OCI-M2 (cell line): ENCODE measurements around the gene RARRES2.

Experiments used
- DNase-seq: peaks from one replicate; lab custom pipeline; 2025; ENCODE audit not compliant: unreplicated experiment; lab: John Stamatoyannopoulos, UW

Gene RARRES2

DNA sequence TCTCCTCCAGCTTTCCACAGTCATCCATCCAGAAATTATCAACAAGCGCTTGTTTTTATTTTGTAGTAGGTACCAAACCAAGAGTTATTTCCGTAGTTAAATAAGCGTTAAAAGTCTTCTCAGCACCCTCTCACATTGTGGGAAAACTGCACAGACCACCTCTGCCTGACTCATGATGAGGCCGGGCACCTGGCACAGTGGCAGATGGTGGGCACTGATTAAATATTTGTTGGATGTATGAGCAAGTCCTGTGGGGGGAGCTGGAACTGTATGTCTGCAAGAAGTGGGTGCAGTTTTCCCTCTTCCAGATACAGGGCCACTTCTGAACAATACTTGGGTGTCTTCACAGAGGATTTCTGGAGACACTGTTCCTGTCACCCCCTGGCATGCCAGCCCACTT lies 21.9 kb upstream of the RARRES2 start:
- DNase-seq, result no peak

DNA sequence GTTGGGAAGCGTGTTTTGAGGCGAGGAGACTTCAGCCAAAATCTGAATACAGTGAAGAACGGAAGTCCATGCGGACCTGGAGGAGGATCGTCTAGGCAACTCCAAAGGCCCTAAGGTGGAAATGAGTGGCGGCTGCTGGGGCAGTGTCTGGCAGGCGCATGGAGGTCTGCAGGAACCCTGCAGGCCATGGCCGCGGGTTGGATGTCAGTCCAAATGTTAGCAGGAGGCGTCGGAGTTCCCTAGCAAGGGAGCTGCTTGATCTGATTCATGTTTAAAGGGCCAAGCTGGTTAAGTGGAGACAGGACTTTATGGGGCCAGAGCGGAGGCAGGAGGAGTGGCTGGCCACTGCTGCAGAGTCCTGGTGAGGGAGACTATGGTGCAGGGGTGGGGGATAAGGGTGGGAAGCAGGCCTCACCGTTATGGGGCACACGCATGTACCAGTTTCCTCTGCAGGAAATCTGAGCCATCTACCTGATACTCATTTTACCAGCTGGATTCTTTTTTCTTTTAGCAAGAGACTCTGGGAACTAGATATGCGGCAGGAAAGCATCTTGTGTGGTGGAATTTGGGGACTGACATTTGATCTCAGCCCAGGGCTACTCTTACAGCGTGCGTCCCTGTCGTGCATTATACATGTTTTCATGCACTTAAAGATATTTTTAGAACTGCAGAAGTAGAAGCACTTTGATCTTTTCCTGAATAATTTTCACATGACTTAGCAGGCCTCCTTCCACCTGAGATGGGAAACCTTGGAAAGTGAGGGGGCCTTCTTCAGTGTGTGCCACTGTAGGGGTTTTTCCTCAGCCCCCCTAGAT lies 20.6 kb upstream of the RARRES2 start:
- no peak for DNase-seq

- no peak for DNase-seq
Measured at GRCh38 chr7:150361402-150361801, 20.0 kb upstream of the RARRES2 start.

DNA sequence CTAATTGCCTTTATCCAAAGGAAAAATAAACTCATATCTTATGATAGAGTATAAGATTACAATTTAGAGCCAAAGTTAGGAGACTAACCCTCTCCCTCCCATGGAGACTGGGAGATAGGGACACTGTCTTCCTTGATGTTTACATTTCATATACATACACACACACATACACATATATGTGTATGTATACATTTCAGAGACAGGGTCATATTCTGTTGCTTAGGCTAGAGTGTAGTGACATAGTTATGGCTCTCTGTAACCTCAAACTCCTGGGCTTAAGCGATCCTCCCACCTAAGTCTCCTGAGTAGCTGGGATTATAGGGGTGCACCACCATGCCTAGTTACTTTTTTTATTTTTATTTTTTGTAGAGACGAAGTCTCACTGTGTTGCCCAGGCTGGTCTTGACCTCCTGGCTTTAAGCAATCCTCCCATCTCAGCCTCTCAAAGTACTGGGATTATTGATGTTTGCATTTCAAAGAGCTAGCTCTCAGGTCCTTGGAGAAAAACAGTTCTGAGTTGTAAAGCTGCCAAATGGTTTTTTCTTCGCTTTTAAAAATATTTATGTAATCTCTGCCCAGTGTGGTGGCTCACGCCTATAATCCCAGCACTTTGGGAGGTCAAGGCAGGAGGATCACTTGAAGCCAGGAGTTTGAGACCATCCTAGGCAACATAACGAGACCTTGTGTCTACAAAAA lies 19.1 kb upstream of the RARRES2 start:
- DNase-seq, result no peak

DNA sequence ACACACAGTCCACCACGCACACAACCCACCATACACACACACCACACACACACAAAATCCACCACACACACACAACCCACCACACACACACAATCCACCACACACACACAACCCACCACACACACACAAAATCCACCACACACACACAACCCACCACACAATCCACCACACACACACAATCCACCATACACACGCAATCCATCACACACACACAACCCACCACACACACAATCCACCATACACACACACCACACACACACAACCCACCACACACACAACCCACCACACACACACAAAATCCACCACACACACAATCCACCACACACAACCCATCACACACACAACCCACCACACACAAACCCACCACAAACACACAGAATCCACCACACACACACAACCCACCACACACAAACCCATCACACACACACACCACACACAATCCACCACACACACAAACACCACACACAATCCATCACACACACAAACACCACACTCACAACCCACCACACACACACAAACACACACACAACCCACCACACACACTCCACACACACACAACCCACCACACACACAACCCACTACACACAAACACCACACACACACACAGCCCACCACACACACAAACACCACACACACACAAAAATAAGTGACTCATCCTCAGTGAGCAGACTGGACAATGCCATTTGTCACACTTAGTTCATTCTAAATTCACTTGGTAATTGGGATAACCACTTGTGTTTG lies 18.4 kb upstream of the RARRES2 start:
- no peak for DNase-seq

- no peak for DNase-seq
Measured at GRCh38 chr7:150358988-150359621, 17.7 kb upstream of the RARRES2 start.

GRCh38 chr7:150358433-150358832 lies 17.0 kb upstream of the RARRES2 start:
- no peak for DNase-seq

GRCh38 chr7:150357771-150358427 lies 16.5 kb upstream of the RARRES2 start:
- DNase-seq, result no peak

DNA sequence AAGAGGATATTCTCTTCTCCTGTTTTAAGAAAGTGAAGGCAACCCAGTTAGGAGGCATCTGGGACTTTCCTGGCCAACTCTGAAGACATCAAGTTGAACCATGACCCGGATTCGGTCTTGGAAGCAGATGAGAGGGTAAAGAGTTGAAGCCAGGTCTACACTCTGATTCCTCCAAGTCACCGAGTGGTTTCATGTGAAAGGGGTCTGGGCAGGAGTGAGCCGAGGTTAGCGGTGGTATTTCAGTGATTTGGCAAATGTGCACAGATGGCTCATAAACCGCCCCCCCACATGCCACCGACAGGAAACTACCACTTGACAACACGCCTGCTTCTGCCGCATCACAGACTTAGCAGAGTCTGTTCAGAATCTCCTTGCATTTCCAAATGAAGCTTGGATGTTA lies 15.8 kb upstream of the RARRES2 start:
- no peak for DNase-seq

DNA sequence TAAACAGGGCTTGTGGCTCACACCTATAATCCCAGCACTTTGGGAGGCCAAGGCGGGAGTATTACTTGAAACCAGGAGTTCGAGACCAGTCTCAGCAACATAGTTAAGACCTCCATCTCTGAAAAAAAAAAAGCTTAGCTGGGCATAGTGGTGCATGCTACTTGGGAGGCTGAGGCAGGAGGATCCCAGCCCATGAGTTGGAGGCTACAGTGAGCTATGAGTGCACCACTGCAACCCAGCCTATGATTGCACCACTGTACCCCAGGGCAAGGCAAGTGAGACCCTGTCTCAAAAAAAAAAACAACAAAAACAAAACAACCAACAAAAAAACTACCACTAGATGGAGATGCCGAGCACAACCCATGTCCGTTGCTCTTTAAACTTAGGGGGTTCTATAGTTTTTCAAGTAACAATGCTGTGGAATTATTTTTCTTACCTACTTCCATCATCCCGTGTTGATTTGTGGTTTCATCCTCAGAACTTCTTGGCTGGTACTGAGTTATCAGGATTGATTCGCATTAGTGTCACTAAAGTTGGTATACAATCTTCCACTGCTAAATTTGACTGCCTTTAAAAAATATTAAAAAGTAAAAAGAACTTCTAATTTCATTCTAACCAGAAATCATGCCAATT lies 15.0 kb upstream of the RARRES2 start:
- peak; percentile 58 for DNase-seq

GRCh38 chr7:150355666-150356059 lies 14.2 kb upstream of the RARRES2 start:
- DNase-seq, result no peak

GRCh38 chr7:150351587-150352194 lies 10.3 kb upstream of the RARRES2 start:
- no peak for DNase-seq

DNA sequence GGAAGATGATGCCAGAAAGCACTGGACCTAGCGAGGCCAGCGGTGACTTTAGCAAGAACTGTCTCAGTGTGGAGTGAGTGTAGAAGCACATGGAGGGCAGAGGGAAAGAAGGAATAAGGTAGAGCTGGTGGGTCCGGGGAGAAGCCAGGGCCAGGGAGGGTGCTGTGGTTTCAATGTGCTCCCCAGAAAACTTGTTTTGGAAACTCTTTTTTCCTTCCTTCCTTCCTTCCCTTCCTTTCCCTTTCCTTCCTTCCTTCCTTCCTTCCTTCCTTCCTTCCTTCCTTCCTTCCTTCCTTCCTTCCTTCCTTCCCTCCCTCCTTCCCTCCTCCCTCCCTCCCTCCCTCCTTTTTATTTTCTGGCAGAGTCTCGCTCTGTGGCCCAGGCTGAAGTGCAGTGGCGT lies 5.5 kb upstream of the RARRES2 start:
- DNase-seq, result no peak

- DNase-seq, result no peak
Measured at GRCh38 chr7:150345012-150345411, 3.6 kb upstream of the RARRES2 start.

DNA sequence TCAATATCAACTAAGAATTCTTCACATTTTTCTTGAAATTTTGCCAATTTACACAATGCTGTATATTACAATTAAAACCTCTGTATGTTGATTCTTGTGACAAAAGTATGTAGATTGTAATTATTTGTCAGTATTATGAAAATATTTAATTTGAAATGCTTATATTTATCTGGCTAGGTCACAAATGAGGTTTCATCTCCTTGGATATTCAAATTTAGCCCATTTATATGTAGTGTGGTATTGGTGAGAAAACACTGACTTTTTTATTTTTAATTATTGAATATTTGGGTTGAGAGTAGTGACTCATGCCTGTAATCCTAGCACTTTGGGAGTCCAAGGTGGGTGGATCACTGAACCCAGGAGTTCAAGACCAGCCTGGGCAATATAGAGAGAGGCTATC lies 2.9 kb upstream of the RARRES2 start:
- DNase-seq, result no peak

- no peak for DNase-seq
Measured at GRCh38 chr7:150343225-150343624, 1.8 kb upstream of the RARRES2 start.

DNA sequence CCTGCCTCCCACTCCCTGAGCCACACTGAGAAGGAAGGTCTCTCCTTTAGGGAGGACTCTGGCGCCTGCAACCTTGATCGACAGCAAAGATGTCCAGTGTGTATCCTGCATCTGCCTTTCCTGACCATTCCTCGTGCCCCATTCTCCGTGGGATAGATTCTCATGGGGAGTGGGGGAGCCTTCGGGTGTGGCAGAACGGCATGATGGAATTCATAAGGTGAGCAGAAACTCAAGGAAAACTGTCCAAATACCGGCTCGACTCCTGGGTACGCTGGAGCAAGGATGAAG lies 636 bp upstream of the RARRES2 start:
- DNase-seq, result no peak

DNA sequence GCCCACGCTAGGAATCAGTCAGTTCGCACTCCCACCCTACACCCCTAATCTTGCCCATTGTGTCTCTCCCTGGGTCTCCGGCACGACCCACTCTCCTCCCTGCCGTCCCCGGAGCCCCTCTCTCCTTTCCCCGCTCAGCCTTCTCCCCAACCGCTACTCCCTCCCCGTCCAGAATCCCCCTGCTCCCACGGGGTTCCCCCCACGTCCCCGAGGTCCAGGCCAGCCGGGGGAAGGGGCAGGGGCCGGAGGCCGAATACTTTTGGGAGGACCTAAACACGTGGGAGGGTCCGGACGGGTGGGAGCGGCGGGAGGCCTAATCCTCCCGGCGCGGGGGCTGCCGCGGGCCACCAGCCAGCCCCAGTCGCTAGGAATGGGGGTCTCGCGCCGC lies 560 bp downstream of the RARRES2 start:
- no peak for DNase-seq

- no peak for DNase-seq
Measured at GRCh38 chr7:150340024-150340749, 1.2 kb downstream of the RARRES2 start.

DNA sequence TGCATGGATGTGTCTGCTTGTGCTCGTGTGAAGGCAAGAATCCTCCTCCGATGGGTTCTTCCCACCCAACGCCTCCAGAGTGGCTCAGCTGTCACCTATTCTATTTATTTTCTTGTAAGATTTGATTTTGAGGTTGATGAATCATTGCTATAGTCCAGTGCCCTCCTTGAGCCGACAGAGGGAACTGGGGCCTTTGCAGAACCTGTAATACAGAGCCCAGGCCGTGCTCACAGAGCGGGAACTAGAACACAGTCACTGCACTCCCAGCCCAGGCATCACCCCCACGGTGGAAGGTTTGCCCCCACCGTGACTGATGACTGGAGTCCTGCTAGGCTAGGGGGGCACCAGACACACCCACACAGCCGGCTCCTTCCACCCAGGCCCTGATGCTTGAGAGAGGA lies 2.0 kb downstream of the RARRES2 start:
- DNase-seq, result no peak
